Measurements from ENCODE around the gene RNF208. TPM values are rescaled to one million over a fixed set of nuclear protein-coding genes. Genes with fewer than 3 reads are reported as not detected.

RNF208 gene
- total and polyA plus RNA-seq, 2 donors (not counting 3 experiments of a cell fraction or from before 2014, with no cell fraction given): 1.3 to 4.8 TPM

GRCh38 chr9:137213160-137214060 is 8.6 kb downstream of the RNF208 start:
- no peak for FAIRE-seq

More at GRCh38 chr9:137213160-137214060, 8.6 kb downstream of the RNF208 start:
- DNase-seq (ENCODE audit: low read depth, low spot score): no peak
- Histone ChIP-seq H3K27ac (ENCODE audit: insufficient read depth, low read depth, low read length) (no peak overlapping the region), H3K9me1 (replicated peaks; ENCODE audit: control insufficient read depth, extremely low read depth, insufficient read depth, low read length) (no peaks in the 10 kb centered on the region), H3K4me1 (ENCODE audit: control insufficient read depth, extremely low read depth, insufficient read depth, low read length) (peaks cover under 1% of the 10 kb centered on the region), H4K20me1 (replicated peaks; ENCODE audit: control insufficient read depth, extremely low read depth, insufficient read depth, low read length) (no peaks in the 10 kb centered on the region), H3K9me3 (replicated peaks; ENCODE audit: control insufficient read depth, insufficient read depth, low read length) (no peaks in the 10 kb centered on the region), H3K27me3 (ENCODE audit: control insufficient read depth in 2 of 2, insufficient read depth in 2 of 2, low read length in 2 of 2) (no peaks in the 10 kb centered on the region), H3K4me2 (ENCODE audit: insufficient read depth, low read length) (no peak overlapping the region), H3K79me2 (ENCODE audit: control insufficient read depth, insufficient read depth, low read length) (no peaks in the 10 kb centered on the region), H3K4me3 (replicated peaks in 1 of 3; ENCODE audit: insufficient read depth in 1 of 3, low read depth in 1 of 3, low read length in 3 of 3) (no peak overlapping the region), H3K36me3 (ENCODE audit: control insufficient read depth in 2 of 2, extremely low read depth in 1 of 2, insufficient read depth in 2 of 2, low read length in 2 of 2) (peaks cover 0 to 8% of the 10 kb centered on the region in 2 experiments), H3K9ac (replicated peaks; ENCODE audit: extremely low read depth, insufficient read depth, low read length) (no peak overlapping the region), H2AFZ (ENCODE audit: low read depth, low read length) (no peak overlapping the region)
- dilution Hi-C loops (cut with MboI; ENCODE audit: extremely low pct_ligation_motif_present, low sequenced_read_pairs) (no loop called here), intact Hi-C loops (cut with micrococcal nuclease) (no loop called here)
- BruUV-seq (replicated peaks): no TSS peak
- CTCF ChIA-PET: interaction anchor here (0.6 to 1.9 kb wide), 7 partner anchors 9 to 37 kb away, joined by 3 to 14 read pairs (median 4); partner anchors contain the start of gene RNF224
- POLR2A ChIA-PET: no interaction called here
- TF ChIP-seq FOS (IDR thresholded peaks at IDR 0.05; ENCODE audit: borderline replicate concordance, insufficient read depth, low read length): no peak
- TF ChIP-seq JUN (IDR thresholded peaks at IDR 0.05; ENCODE audit: borderline replicate concordance, insufficient read depth, insufficient read length, low read depth): no peak
- no peak for TF ChIP-seq GATA2 (IDR thresholded peaks at IDR 0.05; ENCODE audit: insufficient read depth, insufficient read length, low read depth, low read length)
- no peak for TF ChIP-seq MAX (IDR thresholded peaks at IDR 0.05; ENCODE audit: insufficient read depth, insufficient read length)
- TF ChIP-seq POLR2AphosphoS5 (IDR thresholded peaks at IDR 0.05; ENCODE audit: insufficient read depth, low read depth, low read length): no peak
- no peak for TF ChIP-seq MYC (IDR thresholded peaks at IDR 0.05; ENCODE audit: low read depth, low read length)
- no peak for TF ChIP-seq EZH2 (IDR thresholded peaks at IDR 0.05; ENCODE audit: borderline replicate concordance, low read depth, low read length, severe bottlenecking)
- TF ChIP-seq POLR2A (IDR thresholded peaks at IDR 0.05; ENCODE audit: low read depth, low read length): no peak
- no peak for TF ChIP-seq CTCF (IDR thresholded peaks at IDR 0.05; ENCODE audit: extremely low read depth in 1 of 2, insufficient read depth in 1 of 2, low read depth in 1 of 2, low read length in 2 of 2)

All from endothelial cell of umbilical vein (primary cell).